A549 treated with Hydrocortisone at 1 μM for 4 hours (cell line): ENCODE data around the gene EXOSC1. TPM values are rescaled to one million over a fixed set of nuclear protein-coding genes. Genes with fewer than 3 reads are reported as not detected.

ENCODE experiments used
- total RNA-seq: library from RNA; stranded (reverse); fragments of 200-300 nt; extraction: Qiagen RNA extraction; gene quantifications from 5 replicates; pipeline ENCODE4 v1.2.3, GENCODE V29; 2022

The EXOSC1 gene
- total RNA-seq = 51.7 to 58.9 TPM (median 54.8 TPM) in 5 replicates

GRCh38 chr10:97445722-97446639 lies at the start of gene EXOSC1, which contains the start of gene ZDHHC16:
Gene EXOSC1 (minus strand): TSS chr10:97446006. CDS start chr10:97445985, 21 bp downstream.
Gene ZDHHC16 (plus strand): TSS chr10:97446175. CDS start chr10:97451676, 5,501 bp downstream.

GRCh38 chr10:97425964-97426775 lies 19.6 kb downstream of the EXOSC1 start, which contains the start of gene PGAM1:
Gene PGAM1 (plus strand): TSS chr10:97426191. CDS start chr10:97426308, 117 bp downstream.

GRCh38 chr10:97400665-97401454 lies 44.9 kb downstream of the EXOSC1 start, which contains the start of gene RRP12:
Gene RRP12 (minus strand): TSS chr10:97401340. CDS start chr10:97401231, 109 bp downstream.

Other genes with a start within 250 kb of the EXOSC1 start
- gene ARHGAP19, start 153.4 kb downstream of the EXOSC1 start, total RNA-seq = 3.9 to 6.6 TPM (median 4.9 TPM) in 5 replicates
- gene FRAT1, start 126.7 kb downstream of the EXOSC1 start, total RNA-seq = 1.1 to 2.4 TPM (median 2.0 TPM) in 5 replicates
- gene FRAT2, start 111.3 kb downstream of the EXOSC1 start, total RNA-seq = 7.1 to 10.2 TPM (median 9.1 TPM) in 5 replicates
- gene RRP12, start 44.7 kb downstream of the EXOSC1 start, total RNA-seq = 50.9 to 64.9 TPM (median 55.6 TPM) in 5 replicates
- gene PGAM1, start 19.8 kb downstream of the EXOSC1 start, total RNA-seq = 599 to 650 TPM (median 629 TPM) in 5 replicates
- 47.0 to 52.7 TPM (median 51.7 TPM) in 5 replicates for gene ZDHHC16, start 169 bp upstream of the EXOSC1 start, total RNA-seq
- 47.4 to 50.9 TPM (median 48.9 TPM) in 5 replicates for gene MMS19, start 52.4 kb upstream of the EXOSC1 start, total RNA-seq
- gene UBTD1, start 52.9 kb upstream of the EXOSC1 start, total RNA-seq = 15.5 to 22.8 TPM (median 20.0 TPM) in 5 replicates
- 5.6 to 8.9 TPM (median 7.3 TPM) in 5 replicates for gene ANKRD2, start 126.8 kb upstream of the EXOSC1 start, total RNA-seq
- 1.9 to 2.8 TPM (median 2.4 TPM) in 5 replicates for gene HOGA1, start 138.4 kb upstream of the EXOSC1 start, total RNA-seq
- 0.10 to 0.16 TPM in 2 of 5 replicates, not detected in the others for gene C10orf62, start 143.7 kb upstream of the EXOSC1 start, total RNA-seq
- 6.4 to 7.7 TPM (median 7.5 TPM) in 5 replicates for gene MORN4, start 187.5 kb upstream of the EXOSC1 start, total RNA-seq
- 22.0 to 24.9 TPM (median 23.7 TPM) in 5 replicates for gene PI4K2A, start 194.7 kb upstream of the EXOSC1 start, total RNA-seq
- 82.5 to 134 TPM (median 124 TPM) in 5 replicates for gene AVPI1, start 241.2 kb upstream of the EXOSC1 start, total RNA-seq